Caco-2 (cell line): ENCODE data around the gene LRRC10B. TPM values are rescaled to one million over a fixed set of nuclear protein-coding genes. Genes with fewer than 3 reads are reported as not detected.

Source experiments
- BruUV-seq: library from RNA; stranded (reverse); fragments of 400-500 nt; replicated peaks from 2 replicates; lab custom pipeline; 2021; lab: Mats Ljungman, UMichigan
- CTCF ChIA-PET: fragments of 300-600 bp; sonication (Branson Sonifier 250); formaldehyde crosslinking; loops from one replicate; lab custom pipeline; 2022; ENCODE audit warnings: antibody characterized with exemption; lab: Charles Lee
- POLR2A ChIA-PET: fragments of 300-600 bp; sonication (Branson Sonifier 250); formaldehyde crosslinking; loops from one replicate; lab custom pipeline; 2022; ENCODE audit warnings: antibody characterized with exemption; lab: Charles Lee
- DNase-seq, 2 experiments: peaks; one replicate each; pipeline versions ENCODE4 v3.0.0 to v3.0.0-alpha.2; 2020 to 2022
- H3K27me3 ChIP-seq: replicated peaks from 2 replicates; pipeline ENCODE4 v1.6.0; 2011; ENCODE audit warnings: low read length; ENCODE audit not compliant: control insufficient read depth, insufficient read depth
- H3K36me3 ChIP-seq: 2 replicates; pipeline ENCODE4 v1.5.1; 2011; ENCODE audit warnings: low read length; ENCODE audit not compliant: control insufficient read depth, insufficient read depth
- H3K4me1 ChIP-seq: fragments of 250-450 bp; sonication (Bioruptor Pico); 2 replicates; pipeline ENCODE4 v1.5.1; 2020; ENCODE audit warnings: mild to moderate bottlenecking
- H3K4me3 ChIP-seq: 2 replicates; pipeline ENCODE4 v1.5.1; 2011; ENCODE audit warnings: low read depth, mild to moderate bottlenecking, control low read depth, low read length
- H3K9me3 ChIP-seq: fragments of 250-450 bp; sonication (Bioruptor Pico); 2 replicates; pipeline ENCODE4 v1.5.1; 2020; ENCODE audit warnings: mild to moderate bottlenecking, moderate library complexity
- H3K27ac Mint-ChIP-seq: one replicate; pipeline ENCODE4 v1.8.0; 2022; ENCODE audit warnings: mixed read lengths; ENCODE audit not compliant: unreplicated experiment
- H3K27me3 Mint-ChIP-seq: one replicate; pipeline ENCODE4 v1.8.0; 2022; ENCODE audit warnings: mixed read lengths; ENCODE audit not compliant: insufficient read depth, unreplicated experiment
- H3K36me3 Mint-ChIP-seq: one replicate; pipeline ENCODE4 v1.8.0; 2022; ENCODE audit warnings: mild to moderate bottlenecking, mixed read lengths; ENCODE audit not compliant: insufficient read depth, unreplicated experiment
- H3K4me1 Mint-ChIP-seq: one replicate; pipeline ENCODE4 v1.8.0; 2022; ENCODE audit warnings: low read depth, mixed read lengths; ENCODE audit not compliant: unreplicated experiment
- H3K4me3 Mint-ChIP-seq: one replicate; pipeline ENCODE4 v1.8.0; 2022; ENCODE audit warnings: mild to moderate bottlenecking, moderate library complexity, mixed read lengths; ENCODE audit not compliant: unreplicated experiment
- H3K9me3 Mint-ChIP-seq: one replicate; pipeline ENCODE4 v1.8.0; 2022; ENCODE audit warnings: mixed read lengths; ENCODE audit not compliant: unreplicated experiment
- intact Hi-C: fragments of 100-400 bp; cut with micrococcal nuclease; formaldehyde crosslinking; loops from one replicate; pipeline ENCODE4 v1.10.0; 2022; ENCODE audit not compliant: unreplicated experiment
- total RNA-seq: library from RNA; stranded (reverse); gene quantifications from 2 replicates; pipeline ENCODE4 v1.2.3, GENCODE V29; 2022
- TF ChIP-seq, protein P1 (sequence below), 2 experiments: fragments of 200-600 bp in 1 of 2; IDR thresholded peaks; 1 replicate in 1 of 2; 2 replicates in 1 of 2; pipeline versions ENCODE4 v1.5.1 to v1.8.0; 2011 to 2022; ENCODE audit warnings: antibody characterized with exemption in 1 of 2, control low read depth in 1 of 2, inconsistent platforms in 1 of 2, low read depth in 1 of 2, low read length in 1 of 2, mild to moderate bottlenecking in 1 of 2, moderate library complexity in 1 of 2; ENCODE audit not compliant: insufficient read depth in 1 of 2, severe bottlenecking in 1 of 2, unreplicated experiment in 1 of 2

Gene LRRC10B
- total RNA-seq, 1 experiment from 2014 or later = 0.34 TPM

DNA sequence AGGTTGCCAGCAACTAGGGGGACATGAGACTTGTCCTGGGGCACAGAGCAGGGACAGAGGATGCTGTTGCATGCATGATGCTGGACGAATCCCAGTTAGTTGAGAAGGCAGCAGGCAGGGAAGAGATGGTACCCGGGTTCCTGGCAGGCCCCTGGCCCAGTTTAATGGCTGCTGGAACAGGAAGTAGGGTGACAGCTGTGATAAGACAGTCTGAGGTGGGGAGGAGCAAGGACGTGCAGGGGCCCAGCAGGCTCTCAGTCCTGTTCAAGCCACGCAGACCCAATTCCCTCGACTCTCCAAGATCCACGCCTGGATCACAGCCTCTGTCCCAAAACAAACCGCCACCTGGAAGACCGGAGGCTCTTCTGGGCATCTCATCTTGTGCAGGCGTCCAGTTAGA, 32.0 kb downstream of the LRRC10B start:
- H3K4me3 Mint-ChIP-seq = no peak overlapping the region
- TF ChIP-seq, protein P1, sequence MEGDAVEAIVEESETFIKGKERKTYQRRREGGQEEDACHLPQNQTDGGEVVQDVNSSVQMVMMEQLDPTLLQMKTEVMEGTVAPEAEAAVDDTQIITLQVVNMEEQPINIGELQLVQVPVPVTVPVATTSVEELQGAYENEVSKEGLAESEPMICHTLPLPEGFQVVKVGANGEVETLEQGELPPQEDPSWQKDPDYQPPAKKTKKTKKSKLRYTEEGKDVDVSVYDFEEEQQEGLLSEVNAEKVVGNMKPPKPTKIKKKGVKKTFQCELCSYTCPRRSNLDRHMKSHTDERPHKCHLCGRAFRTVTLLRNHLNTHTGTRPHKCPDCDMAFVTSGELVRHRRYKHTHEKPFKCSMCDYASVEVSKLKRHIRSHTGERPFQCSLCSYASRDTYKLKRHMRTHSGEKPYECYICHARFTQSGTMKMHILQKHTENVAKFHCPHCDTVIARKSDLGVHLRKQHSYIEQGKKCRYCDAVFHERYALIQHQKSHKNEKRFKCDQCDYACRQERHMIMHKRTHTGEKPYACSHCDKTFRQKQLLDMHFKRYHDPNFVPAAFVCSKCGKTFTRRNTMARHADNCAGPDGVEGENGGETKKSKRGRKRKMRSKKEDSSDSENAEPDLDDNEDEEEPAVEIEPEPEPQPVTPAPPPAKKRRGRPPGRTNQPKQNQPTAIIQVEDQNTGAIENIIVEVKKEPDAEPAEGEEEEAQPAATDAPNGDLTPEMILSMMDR (IDR thresholded peaks at IDR 0.05; ENCODE audit: insufficient read depth in 1 of 2, low read depth in 1 of 2, low read length in 1 of 2, severe bottlenecking in 1 of 2, unreplicated experiment in 1 of 2) = no peak
- CTCF ChIA-PET = no interaction called here

DNA sequence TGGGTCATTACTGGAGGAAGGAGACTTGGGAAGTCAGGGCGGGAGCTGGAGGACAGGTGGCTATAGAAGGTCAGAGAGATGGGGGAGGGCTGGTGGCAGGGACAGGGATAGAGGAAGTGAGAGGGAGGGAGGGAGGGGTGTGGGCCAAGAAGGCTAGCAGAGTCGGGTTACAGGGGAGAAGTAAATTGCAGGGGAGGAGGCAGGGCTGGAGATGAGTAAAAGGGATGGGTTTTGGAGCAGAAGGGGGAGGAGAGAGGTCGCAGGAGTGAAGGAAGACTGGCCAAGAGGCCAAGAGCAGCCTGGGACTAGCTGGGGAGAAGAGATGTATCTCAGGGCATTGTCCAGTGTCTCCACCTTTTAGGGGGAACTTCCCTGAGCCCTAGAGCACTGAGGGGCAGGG, 33.0 kb downstream of the LRRC10B start:
- intact Hi-C loops = no loop called here
- no TSS peak for BruUV-seq
- Mint-ChIP-seq H3K36me3 (peaks cover 19% of the 10 kb centered on the region), H3K9me3 (peaks cover 9% of the 10 kb centered on the region), H3K4me1 (peaks cover 14% of the 10 kb centered on the region), H3K4me3 (no peak overlapping the region), H3K27ac (no peak overlapping the region), H3K27me3 (no peaks in the 10 kb centered on the region)
- no peak overlapping the region for H3K4me3 ChIP-seq
- TF ChIP-seq, protein P1 (IDR thresholded peaks at IDR 0.05; ENCODE audit: insufficient read depth in 1 of 2, low read depth in 1 of 2, low read length in 1 of 2, severe bottlenecking in 1 of 2, unreplicated experiment in 1 of 2) = no peak
- H3K36me3 ChIP-seq = peaks cover 2% of the 10 kb centered on the region; the same call in 1 of the 2 replicates
- ChIA-PET CTCF (interaction anchor here (0.6 to 1.4 kb wide), 2 partner anchors 10 to 97 kb away, joined by 3 to 5 read pairs; no protein-coding TSS in a partner anchor), POLR2A (no interaction called here)
- H3K9me3 ChIP-seq = no peaks in the 10 kb centered on the region
- no peak for DNase-seq
- H3K4me1 ChIP-seq = peaks cover 23% of the 10 kb centered on the region
- no peaks in the 10 kb centered on the region for H3K27me3 ChIP-seq

More for the DNA sequence above, 32.0 kb downstream of the LRRC10B start:
- Mint-ChIP-seq H3K27me3 (no peaks in the 10 kb centered on the region), H3K27ac (no peak overlapping the region), H3K36me3 (peaks cover 17% of the 10 kb centered on the region), H3K4me1 (peaks cover 14% of the 10 kb centered on the region), H3K9me3 (peaks cover 5% of the 10 kb centered on the region)
- no TSS peak for BruUV-seq
- Histone ChIP-seq H3K27me3 (no peaks in the 10 kb centered on the region), H3K9me3 (no peaks in the 10 kb centered on the region), H3K36me3 (peaks cover under 1% of the 10 kb centered on the region; the same call in 1 of the 2 replicates), H3K4me3 (no peak overlapping the region), H3K4me1 (peaks cover 27% of the 10 kb centered on the region)
- intact Hi-C loops = no loop called here
- POLR2A ChIA-PET = no interaction called here
- DNase-seq = no peak

- POLR2A ChIA-PET = no interaction called here
- H3K9me3 ChIP-seq = no peaks in the 10 kb centered on the region
- Mint-ChIP-seq H3K4me1 (peaks cover 14% of the 10 kb centered on the region), H3K27me3 (no peaks in the 10 kb centered on the region), H3K4me3 (no peak overlapping the region), H3K36me3 (peaks cover 19% of the 10 kb centered on the region), H3K27ac (no peak overlapping the region), H3K9me3 (peaks cover 9% of the 10 kb centered on the region)
- no peak for DNase-seq
- TF ChIP-seq, protein P1 (IDR thresholded peaks at IDR 0.05; ENCODE audit: insufficient read depth in 1 of 2, low read depth in 1 of 2, low read length in 1 of 2, severe bottlenecking in 1 of 2, unreplicated experiment in 1 of 2) = no peak
- peaks cover 20% of the 10 kb centered on the region for H3K4me1 ChIP-seq
- no peak overlapping the region for H3K4me3 ChIP-seq
- no TSS peak for BruUV-seq
- no peaks in the 10 kb centered on the region for H3K27me3 ChIP-seq
- intact Hi-C loops = no loop called here
- CTCF ChIA-PET = interaction anchor here (0.6 to 1.4 kb wide), 2 partner anchors 10 to 97 kb away, joined by 3 to 5 read pairs; no protein-coding TSS in a partner anchor
- peaks cover 2% of the 10 kb centered on the region; the same call in 1 of the 2 replicates for H3K36me3 ChIP-seq
Observed at GRCh38 chr11:61542024-61542461, 33.5 kb downstream of the LRRC10B start.
